MCF 10A (cell line): ENCODE measurements around the gene ALPL. TPM values are rescaled to one million over a fixed set of nuclear protein-coding genes. Genes with fewer than 3 reads are reported as not detected.

Source experiments
- BruUV-seq: library from RNA; stranded (reverse); fragments of 400-500 nt; replicated peaks from 2 replicates; lab custom pipeline; 2021; lab: Mats Ljungman, UMichigan
- CTCF ChIA-PET: fragments of 300-600 bp; sonication (Branson Sonifier 250); formaldehyde crosslinking; extraction: SDS; loops from one replicate; lab custom pipeline; 2021; ENCODE audit warnings: antibody characterized with exemption, inconsistent platforms; lab: Yijun Ruan, JAX
- POLR2A ChIA-PET: fragments of 300-600, 350-650 bp; sonication (Branson Sonifier 250); formaldehyde crosslinking; extraction: SDS; loops from one replicate; lab custom pipeline; 2020; ENCODE audit warnings: antibody characterized with exemption, inconsistent platforms; lab: Yijun Ruan, JAX
- DNase-seq: peaks from one replicate; pipeline ENCODE4 v3.0.0-alpha.2; 2018; ENCODE audit not compliant: unreplicated experiment
- H3K27ac Mint-ChIP-seq: one replicate; pipeline ENCODE4 v1.8.0; 2022; ENCODE audit warnings: mild to moderate bottlenecking, low read depth, mixed read lengths; ENCODE audit not compliant: unreplicated experiment
- H3K27me3 Mint-ChIP-seq: one replicate; pipeline ENCODE4 v1.8.0; 2022; ENCODE audit warnings: mixed read lengths; ENCODE audit not compliant: insufficient read depth, unreplicated experiment
- H3K36me3 Mint-ChIP-seq: one replicate; pipeline ENCODE4 v1.8.0; 2022; ENCODE audit warnings: mild to moderate bottlenecking, moderate library complexity, mixed read lengths; ENCODE audit not compliant: insufficient read depth, unreplicated experiment
- H3K4me1 Mint-ChIP-seq: one replicate; pipeline ENCODE4 v1.8.0; 2022; ENCODE audit warnings: mixed read lengths; ENCODE audit not compliant: insufficient read depth, unreplicated experiment
- H3K4me3 Mint-ChIP-seq: one replicate; pipeline ENCODE4 v1.8.0; 2022; ENCODE audit warnings: mild to moderate bottlenecking, moderate library complexity, mixed read lengths; ENCODE audit not compliant: unreplicated experiment
- H3K9me3 Mint-ChIP-seq: one replicate; pipeline ENCODE4 v1.8.0; 2022; ENCODE audit warnings: mixed read lengths; ENCODE audit not compliant: unreplicated experiment
- intact Hi-C: fragments of 100-400 bp; cut with micrococcal nuclease; formaldehyde crosslinking; loops from 2 replicates; pipeline ENCODE4 v1.14.1; 2022
- total RNA-seq: library from RNA; stranded (reverse); gene quantifications from 2 replicates; pipeline ENCODE4 v1.2.3, GENCODE V29; 2022
- TF ChIP-seq, protein P1 (sequence below): fragments of 200-600 bp; IDR thresholded peaks from one replicate; pipeline ENCODE4 v1.8.0; 2022; ENCODE audit warnings: antibody characterized with exemption, mild to moderate bottlenecking; ENCODE audit not compliant: unreplicated experiment

The ALPL gene
- total RNA-seq, 1 experiment from 2014 or later: not detected

DNA sequence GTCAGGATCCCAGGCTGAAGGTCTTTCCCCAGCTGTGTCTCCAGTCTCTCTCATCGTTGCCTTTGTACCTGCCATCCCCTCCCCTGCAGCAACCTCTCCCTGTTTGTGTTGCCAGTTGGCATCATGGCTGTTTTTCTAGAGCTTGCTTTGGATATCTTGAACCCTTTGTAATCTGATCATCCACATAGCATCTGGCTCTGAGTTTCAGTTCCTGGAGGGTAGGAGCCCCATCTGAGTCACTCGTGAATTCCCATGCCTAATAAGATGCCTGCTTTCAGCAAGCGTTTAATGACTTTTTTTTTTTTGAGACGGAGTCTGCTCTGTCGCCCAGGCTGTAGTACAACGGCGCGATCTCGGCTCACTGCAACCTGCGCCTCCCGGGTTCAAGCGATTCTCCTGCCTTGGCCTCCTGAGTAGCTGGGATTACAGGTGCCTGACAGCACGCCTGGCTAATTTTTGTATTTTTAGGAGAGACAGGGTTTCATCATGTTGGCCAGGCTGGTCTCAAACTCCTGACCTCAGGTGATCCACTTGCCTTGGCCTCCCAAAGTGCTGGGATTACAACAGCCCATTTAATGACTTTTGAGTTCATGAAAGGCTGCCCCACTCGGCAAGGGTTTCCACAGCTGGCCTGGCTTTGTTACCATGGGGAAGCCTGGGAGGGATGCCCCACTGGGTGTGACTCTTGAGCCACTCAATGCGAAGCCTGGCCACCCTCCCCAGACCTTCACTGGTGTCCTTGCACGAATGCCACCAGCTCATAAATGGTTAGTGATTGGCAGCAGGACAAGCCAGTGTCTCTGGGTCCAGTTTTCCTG lies 11.9 kb downstream of the ALPL start:
- Mint-ChIP-seq H3K4me1 (no peaks in the 10 kb centered on the region), H3K27me3 (no peaks in the 10 kb centered on the region), H3K36me3 (no peaks in the 10 kb centered on the region), H3K9me3 (no peaks in the 10 kb centered on the region), H3K4me3 (no peak overlapping the region), H3K27ac (no peak overlapping the region)
- intact Hi-C loops: no loop called here
- TF ChIP-seq, protein P1, sequence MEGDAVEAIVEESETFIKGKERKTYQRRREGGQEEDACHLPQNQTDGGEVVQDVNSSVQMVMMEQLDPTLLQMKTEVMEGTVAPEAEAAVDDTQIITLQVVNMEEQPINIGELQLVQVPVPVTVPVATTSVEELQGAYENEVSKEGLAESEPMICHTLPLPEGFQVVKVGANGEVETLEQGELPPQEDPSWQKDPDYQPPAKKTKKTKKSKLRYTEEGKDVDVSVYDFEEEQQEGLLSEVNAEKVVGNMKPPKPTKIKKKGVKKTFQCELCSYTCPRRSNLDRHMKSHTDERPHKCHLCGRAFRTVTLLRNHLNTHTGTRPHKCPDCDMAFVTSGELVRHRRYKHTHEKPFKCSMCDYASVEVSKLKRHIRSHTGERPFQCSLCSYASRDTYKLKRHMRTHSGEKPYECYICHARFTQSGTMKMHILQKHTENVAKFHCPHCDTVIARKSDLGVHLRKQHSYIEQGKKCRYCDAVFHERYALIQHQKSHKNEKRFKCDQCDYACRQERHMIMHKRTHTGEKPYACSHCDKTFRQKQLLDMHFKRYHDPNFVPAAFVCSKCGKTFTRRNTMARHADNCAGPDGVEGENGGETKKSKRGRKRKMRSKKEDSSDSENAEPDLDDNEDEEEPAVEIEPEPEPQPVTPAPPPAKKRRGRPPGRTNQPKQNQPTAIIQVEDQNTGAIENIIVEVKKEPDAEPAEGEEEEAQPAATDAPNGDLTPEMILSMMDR: no peak
- no peak for DNase-seq
- no TSS peak for BruUV-seq
- ChIA-PET CTCF (interaction anchor here (0.6 to 0.9 kb wide), 2 partner anchors 14 to 1976 kb away, joined by 6 to 12 read pairs; no protein-coding TSS in a partner anchor), POLR2A (no interaction called here)

DNA sequence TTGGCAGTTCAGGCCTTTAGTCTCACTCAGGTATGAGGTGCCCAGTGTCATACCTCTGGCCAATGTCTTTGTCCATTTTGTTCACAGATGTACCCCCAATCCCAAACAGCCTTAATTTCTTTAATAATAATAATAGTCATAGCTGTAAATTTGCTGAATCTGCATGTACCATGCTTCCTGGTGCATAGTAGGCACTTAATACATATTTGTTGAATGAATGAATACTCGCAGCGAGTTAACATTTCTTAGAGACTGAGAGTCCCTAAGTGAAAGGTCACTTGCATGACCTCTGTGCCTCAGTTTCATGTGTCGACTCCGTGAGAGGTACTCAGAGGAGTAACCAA lies 12.5 kb downstream of the ALPL start:
- TF ChIP-seq, protein P1: no peak
- no TSS peak for BruUV-seq
- Mint-ChIP-seq H3K4me3 (no peak overlapping the region), H3K9me3 (no peaks in the 10 kb centered on the region), H3K27ac (no peak overlapping the region), H3K4me1 (no peaks in the 10 kb centered on the region), H3K27me3 (no peaks in the 10 kb centered on the region), H3K36me3 (no peaks in the 10 kb centered on the region)
- ChIA-PET POLR2A (no interaction called here), CTCF (no interaction called here)
- intact Hi-C loops: no loop called here
- no peak for DNase-seq

DNA sequence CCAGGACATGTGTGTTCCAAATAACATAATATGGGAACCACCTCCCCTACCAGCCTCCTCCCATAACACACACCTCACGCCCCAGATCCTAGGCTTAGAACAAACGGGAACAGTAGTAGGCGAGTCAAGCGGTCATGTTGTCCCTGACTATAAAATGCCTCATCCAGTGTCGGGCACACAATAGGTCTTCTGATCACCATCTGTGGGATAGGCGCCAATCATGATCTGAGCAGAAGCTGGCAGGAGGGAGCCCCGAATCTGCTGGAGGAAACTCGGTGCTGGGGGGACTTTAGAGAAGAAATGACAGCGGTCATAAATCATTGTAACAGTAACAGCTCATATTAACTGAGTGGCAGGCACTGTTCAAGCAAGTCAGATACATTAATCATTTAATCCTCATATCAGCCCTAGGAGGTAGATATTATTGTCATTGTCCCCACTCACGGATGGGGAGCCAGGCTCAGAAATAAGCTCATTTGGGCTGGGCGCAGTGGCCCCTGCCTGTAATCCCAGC lies 13.4 kb downstream of the ALPL start:
- POLR2A ChIA-PET: no interaction called here

DNA sequence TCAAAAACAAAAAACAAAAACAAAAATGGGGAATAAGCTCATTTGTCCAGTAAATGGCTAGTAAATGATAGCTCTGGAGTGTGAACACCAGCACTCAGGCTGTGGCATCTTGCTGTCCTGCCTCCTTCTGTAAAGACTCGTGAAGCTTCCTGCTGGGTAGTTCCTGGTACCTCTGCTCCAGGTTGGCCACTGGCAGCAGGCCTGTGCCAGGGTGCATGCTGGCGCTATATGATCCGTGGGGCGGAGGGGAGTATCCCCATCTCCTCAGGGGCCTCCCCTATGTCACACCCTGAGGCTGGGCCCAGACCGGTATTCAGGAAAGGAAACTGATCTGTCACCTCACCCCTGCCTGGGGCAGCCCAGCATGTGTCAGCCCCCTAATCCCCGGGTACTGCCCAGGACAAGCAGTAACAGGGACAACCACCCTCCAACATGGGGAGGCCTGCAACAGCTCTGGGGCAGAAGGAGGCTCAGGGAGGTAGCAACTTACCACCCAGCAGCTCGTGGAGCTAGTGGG lies 14.1 kb downstream of the ALPL start:
- BruUV-seq: no TSS peak
- H3K36me3 Mint-ChIP-seq: no peaks in the 10 kb centered on the region

More for the DNA sequence above, 13.4 kb downstream of the ALPL start:
- Mint-ChIP-seq H3K4me3 (no peak overlapping the region), H3K9me3 (no peaks in the 10 kb centered on the region), H3K36me3 (no peaks in the 10 kb centered on the region), H3K27ac (no peak overlapping the region), H3K27me3 (no peaks in the 10 kb centered on the region), H3K4me1 (no peaks in the 10 kb centered on the region)
- TF ChIP-seq, protein P1: no peak
- no peak for DNase-seq
- no TSS peak for BruUV-seq
- intact Hi-C loops: no loop called here
- CTCF ChIA-PET: interaction anchor here (1.0 kb wide), 1 partner anchor 51 kb away, joined by 3 read pairs; no protein-coding TSS in a partner anchor

More for the DNA sequence above, 14.1 kb downstream of the ALPL start:
- Mint-ChIP-seq H3K27me3 (no peaks in the 10 kb centered on the region), H3K27ac (no peak overlapping the region), H3K9me3 (no peaks in the 10 kb centered on the region), H3K4me3 (no peak overlapping the region), H3K4me1 (no peaks in the 10 kb centered on the region)
- no peak for DNase-seq
- POLR2A ChIA-PET: interaction anchor here (0.6 kb wide), 1 partner anchor 19 kb away, joined by 3 read pairs; no protein-coding TSS in a partner anchor
- CTCF ChIA-PET: interaction anchor here (0.9 to 1.1 kb wide), 4 partner anchors 50 to 290 kb away, joined by 3 to 4 read pairs (median 3); no protein-coding TSS in a partner anchor
- intact Hi-C loops: no loop called here
- TF ChIP-seq, protein P1: no peak
